ENCODE measurements around the gene TRIM56. TPM values are rescaled to one million over a fixed set of nuclear protein-coding genes. Genes with fewer than 3 reads are reported as not detected.
"Not testable (repeated sequence)": the region's sequence is repeated elsewhere in the genome, so short reads cannot be mapped to it uniquely, and the experiment has no call there.

TRIM56 gene
- total and polyA plus RNA-seq, 2 donors (not counting 1 experiment from before 2014, with no cell fraction given) = 6.0 to 27.6 TPM

DNA sequence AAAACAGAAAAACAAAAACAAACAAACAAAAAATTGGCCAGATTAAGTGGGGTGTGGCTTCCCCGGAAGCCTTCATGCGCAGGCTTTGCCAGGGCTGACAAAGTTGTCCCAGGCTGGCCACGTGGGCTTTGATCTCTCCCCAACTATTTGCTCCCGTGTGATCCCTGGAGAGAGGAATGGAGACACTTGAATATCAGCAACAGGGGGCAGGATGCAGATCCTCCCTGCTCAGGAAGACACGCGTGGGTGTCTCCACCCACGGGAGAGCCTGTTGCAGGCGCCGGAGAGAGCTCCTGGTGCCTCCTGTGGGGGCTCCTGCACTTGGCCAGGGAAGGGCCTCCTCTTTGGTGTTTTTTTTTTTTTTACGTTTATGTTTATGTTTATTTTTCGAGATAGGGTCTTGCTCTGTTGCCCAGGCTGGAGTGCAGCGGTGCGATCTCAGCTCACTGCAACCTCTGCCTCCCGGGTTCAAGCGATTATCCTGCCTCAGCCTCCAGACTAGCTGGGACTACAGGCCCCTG is 19.0 kb downstream of the TRIM56 start:
- Histone ChIP-seq H3K4me3 (replicated peaks in 1 of 4; ENCODE audit: control extremely low read depth in 1 of 4, insufficient read depth in 1 of 4, low read depth in 3 of 4, low read length in 4 of 4) (no peak overlapping the region), H3K9me3 (ENCODE audit: control insufficient read depth, insufficient read depth, low read depth, low read length) (no peaks in the 10 kb centered on the region), H3K36me3 (ENCODE audit: control insufficient read depth, insufficient read depth, low read length) (no peaks in the 10 kb centered on the region), H4K20me1 (ENCODE audit: control insufficient read depth, extremely low read depth, insufficient read depth, low read length) (no peaks in the 10 kb centered on the region), H2AFZ (ENCODE audit: low read length) (no peak overlapping the region), H3K9ac (ENCODE audit: insufficient read depth, low read length) (no peak overlapping the region), H3K4me1 (ENCODE audit: control insufficient read depth, extremely low read depth, insufficient read depth, low read length) (peaks cover 11% of the 10 kb centered on the region), H3K4me2 (ENCODE audit: extremely low read depth, insufficient read depth, low read length) (no peak overlapping the region), H3K27ac (ENCODE audit: insufficient read depth, low read length) (no peak overlapping the region), H3K27me3 (ENCODE audit: control insufficient read depth, insufficient read depth, low read length) (no peaks in the 10 kb centered on the region), H3K79me2 (ENCODE audit: control insufficient read depth, insufficient read depth, low read length) (no peaks in the 10 kb centered on the region)
- DNase-seq (ENCODE audit: low read depth in 2 of 2) = no peak
- TF ChIP-seq, protein P1, sequence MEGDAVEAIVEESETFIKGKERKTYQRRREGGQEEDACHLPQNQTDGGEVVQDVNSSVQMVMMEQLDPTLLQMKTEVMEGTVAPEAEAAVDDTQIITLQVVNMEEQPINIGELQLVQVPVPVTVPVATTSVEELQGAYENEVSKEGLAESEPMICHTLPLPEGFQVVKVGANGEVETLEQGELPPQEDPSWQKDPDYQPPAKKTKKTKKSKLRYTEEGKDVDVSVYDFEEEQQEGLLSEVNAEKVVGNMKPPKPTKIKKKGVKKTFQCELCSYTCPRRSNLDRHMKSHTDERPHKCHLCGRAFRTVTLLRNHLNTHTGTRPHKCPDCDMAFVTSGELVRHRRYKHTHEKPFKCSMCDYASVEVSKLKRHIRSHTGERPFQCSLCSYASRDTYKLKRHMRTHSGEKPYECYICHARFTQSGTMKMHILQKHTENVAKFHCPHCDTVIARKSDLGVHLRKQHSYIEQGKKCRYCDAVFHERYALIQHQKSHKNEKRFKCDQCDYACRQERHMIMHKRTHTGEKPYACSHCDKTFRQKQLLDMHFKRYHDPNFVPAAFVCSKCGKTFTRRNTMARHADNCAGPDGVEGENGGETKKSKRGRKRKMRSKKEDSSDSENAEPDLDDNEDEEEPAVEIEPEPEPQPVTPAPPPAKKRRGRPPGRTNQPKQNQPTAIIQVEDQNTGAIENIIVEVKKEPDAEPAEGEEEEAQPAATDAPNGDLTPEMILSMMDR (conservative IDR thresholded peaks at IDR 0.05 in 1 of 2, IDR thresholded peaks at IDR 0.05 in 1 of 2; ENCODE audit: low read depth in 1 of 2, low read length in 2 of 2) = no peak
- TF ChIP-seq EZH2 (IDR thresholded peaks at IDR 0.05; ENCODE audit: low read length, missing control alignments) = no peak

DNA sequence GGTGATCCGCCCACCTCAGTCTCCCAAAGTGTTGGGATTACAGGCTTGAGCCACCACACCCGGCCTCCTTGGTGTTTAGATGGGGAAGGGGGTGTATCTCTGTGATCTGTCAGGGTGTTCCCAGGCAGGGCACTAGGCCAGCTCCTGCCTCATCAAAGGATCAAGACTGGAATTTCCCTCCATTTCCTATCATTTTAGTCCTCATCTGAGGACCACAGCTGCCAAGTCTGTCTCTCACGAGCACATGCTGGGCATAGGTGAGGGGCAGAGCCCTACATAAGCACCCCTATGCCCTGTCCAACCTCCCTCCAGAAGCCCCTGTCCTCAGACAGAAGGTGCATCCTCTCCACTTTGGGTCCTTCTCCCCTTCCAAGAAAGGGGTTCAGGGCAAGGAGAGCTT is 19.5 kb downstream of the TRIM56 start:
- DNase-seq (ENCODE audit: low read depth in 2 of 2) = no peak

DNA sequence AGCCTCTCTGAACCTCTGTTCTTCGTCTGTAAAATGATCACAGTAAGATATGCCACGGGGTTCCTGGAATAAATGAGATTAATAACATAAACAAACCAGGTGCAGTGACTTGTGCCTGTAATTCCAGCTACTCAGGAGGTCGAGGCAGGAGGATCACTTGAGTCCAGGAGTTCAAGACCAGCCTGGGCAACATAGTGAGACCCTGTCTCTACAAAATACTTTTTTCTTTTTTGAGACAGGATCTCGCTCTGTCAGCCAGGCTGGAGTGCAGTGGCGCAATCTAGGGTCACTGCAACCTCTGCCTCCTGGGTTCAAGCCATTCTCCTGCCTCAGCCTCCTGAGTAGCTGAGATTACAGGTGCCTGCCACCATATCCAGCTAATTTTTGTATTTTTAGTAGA is 20.0 kb downstream of the TRIM56 start:
- H3K4me1 ChIP-seq (ENCODE audit: control insufficient read depth, extremely low read depth, insufficient read depth, low read length); H3K27ac ChIP-seq (ENCODE audit: insufficient read depth, low read length); H4K20me1 ChIP-seq (ENCODE audit: control insufficient read depth, extremely low read depth, insufficient read depth, low read length); H3K36me3 ChIP-seq (ENCODE audit: control insufficient read depth, insufficient read depth, low read length); H3K4me2 ChIP-seq (ENCODE audit: extremely low read depth, insufficient read depth, low read length); H3K27me3 ChIP-seq (ENCODE audit: control insufficient read depth, insufficient read depth, low read length); H3K9me3 ChIP-seq (ENCODE audit: control insufficient read depth, insufficient read depth, low read depth, low read length); H3K4me3 ChIP-seq (replicated peaks in 1 of 4; ENCODE audit: control extremely low read depth in 1 of 4, insufficient read depth in 1 of 4, low read depth in 3 of 4, low read length in 4 of 4); H3K9ac ChIP-seq (ENCODE audit: insufficient read depth, low read length); H2AFZ ChIP-seq (ENCODE audit: low read length); DNase-seq (ENCODE audit: low read depth in 2 of 2); H3K79me2 ChIP-seq (ENCODE audit: control insufficient read depth, insufficient read depth, low read length): not testable (repeated sequence)

More for the DNA sequence above, 19.5 kb downstream of the TRIM56 start:
- TF ChIP-seq, protein P1 (conservative IDR thresholded peaks at IDR 0.05 in 1 of 2, IDR thresholded peaks at IDR 0.05 in 1 of 2; ENCODE audit: low read depth in 1 of 2, low read length in 2 of 2) = no peak
- no peak for TF ChIP-seq EZH2 (IDR thresholded peaks at IDR 0.05; ENCODE audit: low read length, missing control alignments)
- H3K4me3 ChIP-seq (replicated peaks in 1 of 4; ENCODE audit: control extremely low read depth in 1 of 4, insufficient read depth in 1 of 4, low read depth in 3 of 4, low read length in 4 of 4) = no peak overlapping the region
- no peaks in the 10 kb centered on the region for H3K79me2 ChIP-seq (ENCODE audit: control insufficient read depth, insufficient read depth, low read length)
- H3K4me1 ChIP-seq (ENCODE audit: control insufficient read depth, extremely low read depth, insufficient read depth, low read length) = peaks cover 7% of the 10 kb centered on the region
- H3K4me2 ChIP-seq (ENCODE audit: extremely low read depth, insufficient read depth, low read length) = no peak overlapping the region
- H4K20me1 ChIP-seq (ENCODE audit: control insufficient read depth, extremely low read depth, insufficient read depth, low read length) = no peaks in the 10 kb centered on the region
- no peaks in the 10 kb centered on the region for H3K27me3 ChIP-seq (ENCODE audit: control insufficient read depth, insufficient read depth, low read length)
- H2AFZ ChIP-seq (ENCODE audit: low read length) = no peak overlapping the region
- H3K27ac ChIP-seq (ENCODE audit: insufficient read depth, low read length) = no peak overlapping the region
- H3K36me3 ChIP-seq (ENCODE audit: control insufficient read depth, insufficient read depth, low read length) = no peaks in the 10 kb centered on the region
- no peaks in the 10 kb centered on the region for H3K9me3 ChIP-seq (ENCODE audit: control insufficient read depth, insufficient read depth, low read depth, low read length)
- no peak overlapping the region for H3K9ac ChIP-seq (ENCODE audit: insufficient read depth, low read length)
